GM23248 (cell line): ENCODE data around the gene TMEM129. TPM values are rescaled to one million over a fixed set of nuclear protein-coding genes. Genes with fewer than 3 reads are reported as not detected.

Experiments
- DNase-seq: peaks from one replicate; pipeline ENCODE4 v3.0.0-alpha.2; 2015
- H2AFZ ChIP-seq: fragments of 200-600 bp; sonication (generic); 2 replicates; pipeline ENCODE4 v1.6.1; 2016; ENCODE audit warnings: antibody characterized with exemption
- H3F3A ChIP-seq: fragments of 200-600 bp; sonication (generic); 2 replicates; pipeline ENCODE4 v1.6.1; 2016; ENCODE audit warnings: mild to moderate bottlenecking, antibody characterized with exemption, mixed run types; ENCODE audit not compliant: insufficient read depth
- H3K27ac ChIP-seq: fragments of 200-600 bp; sonication (generic); 2 replicates; pipeline ENCODE4 v1.5.1; 2016; ENCODE audit warnings: mild to moderate bottlenecking
- H3K27me3 ChIP-seq: fragments of 200-600 bp; sonication (generic); replicated peaks from 2 replicates; pipeline ENCODE4 v1.6.1; 2016; ENCODE audit warnings: mild to moderate bottlenecking; ENCODE audit not compliant: insufficient read depth
- H3K36me3 ChIP-seq: fragments of 200-600 bp; sonication (generic); 2 replicates; pipeline ENCODE4 v1.6.1; 2016; ENCODE audit warnings: low read depth, mild to moderate bottlenecking
- H3K4me1 ChIP-seq: fragments of 200-600 bp; sonication (generic); 2 replicates; pipeline ENCODE4 v1.6.1; 2016; ENCODE audit warnings: mild to moderate bottlenecking; ENCODE audit not compliant: insufficient read depth
- H3K4me2 ChIP-seq: fragments of 200-600 bp; sonication (generic); one replicate; pipeline ENCODE4 v1.6.1; 2016; ENCODE audit warnings: mild to moderate bottlenecking; ENCODE audit not compliant: unreplicated experiment
- H3K4me3 ChIP-seq: fragments of 200-600 bp; sonication (generic); 2 replicates; pipeline ENCODE4 v1.5.1; 2016; ENCODE audit warnings: mild to moderate bottlenecking
- H3K79me2 ChIP-seq: fragments of 200-600 bp; sonication (generic); 2 replicates; pipeline ENCODE4 v1.6.1; 2016; ENCODE audit warnings: mild to moderate bottlenecking; ENCODE audit not compliant: insufficient read depth
- H3K9ac ChIP-seq: fragments of 200-600 bp; sonication (generic); 2 replicates; pipeline ENCODE4 v1.6.1; 2016; ENCODE audit warnings: mild to moderate bottlenecking
- H3K9me2 ChIP-seq: fragments of 200-600 bp; sonication (generic); 2 replicates; pipeline ENCODE4 v1.6.1; 2016; ENCODE audit warnings: mixed run types, mild to moderate bottlenecking, moderate library complexity; ENCODE audit not compliant: insufficient read depth
- H3K9me3 ChIP-seq: fragments of 200-600 bp; sonication (generic); one replicate; pipeline ENCODE4 v1.6.1; 2017; ENCODE audit warnings: low read depth
- H4K20me1 ChIP-seq: fragments of 200-600 bp; sonication (generic); 2 replicates; pipeline ENCODE4 v1.6.0; 2016; ENCODE audit not compliant: insufficient read depth
- EZH2 ChIP-seq: fragments of 200-600 bp; sonication (generic); IDR thresholded peaks from 2 replicates; pipeline ENCODE4 v1.6.1; 2018; ENCODE audit warnings: antibody characterized with exemption, mild to moderate bottlenecking; ENCODE audit not compliant: insufficient read depth, poor library complexity, severe bottlenecking
- EZH2phosphoT487 ChIP-seq: fragments of 200-600 bp; sonication (generic); IDR thresholded peaks from 2 replicates; pipeline ENCODE4 v1.6.1; 2018; ENCODE audit warnings: antibody characterized with exemption, moderate library complexity, mild to moderate bottlenecking, low read depth; ENCODE audit not compliant: insufficient read depth
- WGBS, 2 experiments: methylation state at CpG; one replicate each; pipeline ENCODE4 v1.1.6; 2015 to 2017; ENCODE audit warnings: low lambda C conversion rate in 2 of 2, low coverage in 1 of 2; ENCODE audit errors: missing lambda C conversion rate in 2 of 2; 5-methylcytosine and 5-hydroxymethylcytosine counted together
- in situ Hi-C: fragments of 300-500 bp; cut with MboI; formaldehyde crosslinking; loops from 2 replicates; pipeline ENCODE4 v1.15.0; 2020
- polyA plus RNA-seq: library from polyadenylated mRNA; unstranded; fragments of >200 nt; fragmentation: Nextera tagmentation; extraction: Ambion mirVana; gene quantifications from 2 replicates; pipeline ENCODE4 v1.2.1, GENCODE V29; 2016
- total RNA-seq: library from RNA; depleted of rRNA; stranded (reverse); fragments of >200 nt; shearing (Covaris generic); gene quantifications from 2 replicates; pipeline ENCODE4 v1.2.3, GENCODE V29; 2014

The TMEM129 gene
- total and polyA plus RNA-seq, 2 experiments from 2014 or later: 32.6 to 80.2 TPM

DNA sequence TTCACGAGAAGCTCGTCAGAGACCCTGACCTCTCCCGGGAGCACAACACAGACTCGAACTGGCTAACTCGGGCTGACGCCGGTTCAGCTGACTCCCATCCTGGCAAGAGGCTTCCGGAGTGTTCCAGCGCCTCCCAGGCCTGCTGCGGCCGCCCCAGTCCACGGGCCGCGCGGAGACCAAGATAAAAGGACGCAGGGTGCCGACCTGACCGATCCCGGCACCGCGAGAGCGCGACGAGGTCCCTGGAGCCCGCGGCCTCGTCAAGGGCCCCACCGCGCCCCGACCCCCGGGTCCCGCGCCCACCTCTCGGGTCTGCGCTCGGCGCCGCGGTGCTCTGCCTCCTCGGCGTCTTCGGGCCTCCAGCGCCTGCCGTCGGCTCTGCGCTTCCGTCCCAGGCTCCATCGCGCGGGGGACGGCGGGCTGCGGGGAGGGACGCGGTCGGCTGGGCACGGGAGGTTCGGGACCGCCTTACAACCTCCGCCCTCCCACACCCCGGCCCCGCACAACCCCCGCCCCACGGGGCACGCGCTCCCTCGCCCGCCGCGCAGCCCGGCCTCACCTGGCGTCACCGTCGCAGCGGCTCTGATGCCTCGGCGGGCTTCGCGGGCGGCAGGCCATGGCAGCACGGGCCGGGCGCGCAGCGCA is 9.4 kb downstream of the TMEM129 start:
- peak overlapping the region; percentile 94 for H3K9ac ChIP-seq
- 0 to 1% methylated on average over 47 to 55 of the region's 85 CpGs for WGBS, 2 experiments
- peak overlapping the region; percentile 94 for H3K4me2 ChIP-seq
- H3K9me2 ChIP-seq: no peaks in the 10 kb centered on the region
- peaks cover 37% of the 10 kb centered on the region for H3F3A ChIP-seq
- no peaks in the 10 kb centered on the region for H3K27me3 ChIP-seq
- H3K79me2 ChIP-seq: peaks cover 73% of the 10 kb centered on the region
- H3K36me3 ChIP-seq: no peaks in the 10 kb centered on the region
- peak overlapping the region; percentile 72 for H2AFZ ChIP-seq
- H3K9me3 ChIP-seq: no peaks in the 10 kb centered on the region
- H3K27ac ChIP-seq: peak overlapping the region; percentile 92
- 0 out of 2 replicates have a peak, but pooled peaks cover 5% of the 10 kb centered on the region for H4K20me1 ChIP-seq
- TF ChIP-seq EZH2 (no peak), EZH2phosphoT487 (no peak)
- peak; percentile 83 for DNase-seq
- H3K4me3 ChIP-seq: peak overlapping the region; percentile 97
- H3K4me1 ChIP-seq: peaks cover 21% of the 10 kb centered on the region
- in situ Hi-C loops: no loop called here

DNA sequence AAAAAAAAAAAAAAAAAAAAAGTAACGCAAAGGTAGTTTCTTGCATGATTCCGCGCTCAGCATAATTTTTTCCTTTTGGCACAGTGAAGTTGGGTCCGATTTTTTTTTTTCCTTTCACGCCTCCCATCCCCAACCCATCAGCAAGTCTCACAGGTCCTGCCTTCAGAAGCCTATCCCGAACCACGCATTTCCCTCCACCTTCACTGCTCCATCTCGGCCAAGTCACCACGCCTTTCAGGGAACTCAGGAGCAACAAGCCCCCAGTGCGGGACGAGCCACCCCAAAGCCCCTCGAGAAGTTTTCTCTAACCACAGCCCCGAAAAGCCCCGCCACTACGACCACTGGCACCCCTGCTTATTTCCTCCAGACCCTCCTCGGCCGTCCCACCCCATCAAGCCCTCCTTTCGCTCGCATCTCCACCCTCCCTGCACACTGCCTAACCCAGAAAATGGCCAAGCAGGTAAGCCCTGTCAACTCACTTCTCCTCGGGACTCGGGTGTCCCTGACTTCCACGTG is 10.0 kb downstream of the TMEM129 start:
- Histone ChIP-seq H3K27me3 (no peaks in the 10 kb centered on the region), H2AFZ (peak overlapping the region; percentile 72), H3K27ac (peak overlapping the region; percentile 92), H4K20me1 (0 out of 2 replicates have a peak, but pooled peaks cover 5% of the 10 kb centered on the region), H3K4me3 (peak overlapping the region; percentile 97), H3K79me2 (peaks cover 73% of the 10 kb centered on the region), H3K4me1 (peaks cover 21% of the 10 kb centered on the region), H3K9ac (peak overlapping the region; percentile 94), H3K9me2 (no peaks in the 10 kb centered on the region), H3F3A (peaks cover 37% of the 10 kb centered on the region), H3K9me3 (no peaks in the 10 kb centered on the region), H3K4me2 (peak overlapping the region; percentile 94), H3K36me3 (no peaks in the 10 kb centered on the region; the same call in 1 of the 2 replicates)
- TF ChIP-seq EZH2 (no peak), EZH2phosphoT487 (no peak)
- WGBS, 2 experiments: 14 to 19% methylated on average over 20 to 22 of the region's 22 CpGs
- in situ Hi-C loops: no loop called here
- DNase-seq: peak; percentile 50

DNA sequence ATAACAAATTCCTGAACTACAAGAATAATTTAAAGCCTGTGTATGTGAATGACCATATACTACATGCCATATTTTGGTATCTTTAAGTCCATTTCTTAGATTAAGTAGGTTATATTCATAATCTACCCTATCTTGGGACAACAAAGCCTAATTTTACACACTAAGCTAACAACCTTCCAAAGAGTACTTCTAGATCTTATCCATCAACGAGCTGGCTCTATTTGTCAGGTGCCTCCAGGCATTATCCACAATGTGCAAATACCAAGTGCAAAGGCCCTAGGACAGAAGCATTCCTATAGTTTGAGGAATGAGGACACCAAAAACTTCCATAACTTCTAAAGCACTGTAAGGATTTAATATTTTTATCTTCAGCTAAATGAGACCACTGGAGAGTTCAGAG is 12.5 kb downstream of the TMEM129 start:
- H2AFZ ChIP-seq: no peak overlapping the region
- H4K20me1 ChIP-seq: 0 out of 2 replicates have a peak, but pooled peaks cover 5% of the 10 kb centered on the region
- H3K4me3 ChIP-seq: no peak overlapping the region
- peaks cover 87% of the 10 kb centered on the region for H3K79me2 ChIP-seq
- in situ Hi-C loops: no loop called here
- DNase-seq: no peak
- no peak overlapping the region for H3K27ac ChIP-seq
- H3K9me3 ChIP-seq: no peaks in the 10 kb centered on the region
- TF ChIP-seq EZH2 (no peak), EZH2phosphoT487 (no peak)
- no peaks in the 10 kb centered on the region for H3K9me2 ChIP-seq
- no peak overlapping the region for H3K9ac ChIP-seq
- H3K4me1 ChIP-seq: peaks cover 17% of the 10 kb centered on the region
- WGBS, 2 experiments: 43 to 46% methylated on average over 1 of the region's 1 CpG
- peaks cover 23% of the 10 kb centered on the region for H3F3A ChIP-seq
- H3K27me3 ChIP-seq: no peaks in the 10 kb centered on the region
- peak overlapping the region; percentile 11 for H3K4me2 ChIP-seq
- H3K36me3 ChIP-seq: peaks cover 8% of the 10 kb centered on the region; the same call in 1 of the 2 replicates

DNA sequence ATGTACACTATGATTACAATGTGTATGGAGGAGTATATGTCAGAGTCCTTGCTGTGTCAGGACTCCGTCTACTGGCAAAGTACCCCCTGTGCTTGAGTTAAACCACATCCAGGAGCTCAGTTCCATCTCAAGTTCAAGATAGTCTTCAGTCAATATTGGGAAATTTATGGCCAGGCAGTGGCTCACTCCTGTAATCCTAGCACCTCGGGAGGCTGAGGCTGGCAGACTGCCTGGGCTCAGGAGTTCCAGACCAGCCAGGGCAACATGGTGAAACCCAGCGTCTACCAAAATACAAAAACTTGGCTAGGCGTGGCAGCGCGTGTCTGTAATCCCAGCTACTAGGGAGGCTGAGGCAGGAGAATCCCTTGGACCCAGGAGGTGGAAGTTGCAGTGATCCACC is 14.8 kb downstream of the TMEM129 start:
- WGBS, 2 experiments: 90 to 93% methylated on average over 6 of the region's 6 CpGs
- no peak overlapping the region for H3K27ac ChIP-seq
- H3K79me2 ChIP-seq: peaks cover 98% of the 10 kb centered on the region
- H4K20me1 ChIP-seq: 0 out of 2 replicates have a peak, but pooled peaks cover 5% of the 10 kb centered on the region
- H3K9ac ChIP-seq: no peak overlapping the region
- in situ Hi-C loops: no loop called here
- no peaks in the 10 kb centered on the region for H3K9me3 ChIP-seq
- peaks cover 10% of the 10 kb centered on the region for H3K4me1 ChIP-seq
- peaks cover 22% of the 10 kb centered on the region; the same call in 1 of the 2 replicates for H3F3A ChIP-seq
- H3K4me2 ChIP-seq: no peak overlapping the region
- no peak for DNase-seq
- no peaks in the 10 kb centered on the region for H3K27me3 ChIP-seq
- H2AFZ ChIP-seq: no peak overlapping the region
- peaks cover 16% of the 10 kb centered on the region for H3K36me3 ChIP-seq
- TF ChIP-seq EZH2: no peak
- H3K4me3 ChIP-seq: no peak overlapping the region
- no peaks in the 10 kb centered on the region for H3K9me2 ChIP-seq
